GM12864 (cell line): ENCODE measurements around the gene CXorf51B.
"Not testable (repeated sequence)": the region's sequence is repeated elsewhere in the genome, so short reads cannot be mapped to it uniquely, and the experiment has no call there.

Experiments
- DNase-seq: peaks from one replicate; pipeline ENCODE4 v3.0.0-alpha.2; 2011; ENCODE audit warnings: low read depth
- H3K4me3 ChIP-seq: 2 replicates; pipeline ENCODE4 v1.5.1; 2011; ENCODE audit warnings: mild to moderate bottlenecking, low read depth, low read length, control low read depth
- TF ChIP-seq, protein P1 (sequence below): IDR thresholded peaks from 2 replicates; pipeline ENCODE4 v1.5.1; 2011; ENCODE audit warnings: low read depth, mild to moderate bottlenecking, moderate library complexity, low read length, control low read depth, inconsistent platforms; ENCODE audit errors: missing control alignments

CXorf51B gene

DNA sequence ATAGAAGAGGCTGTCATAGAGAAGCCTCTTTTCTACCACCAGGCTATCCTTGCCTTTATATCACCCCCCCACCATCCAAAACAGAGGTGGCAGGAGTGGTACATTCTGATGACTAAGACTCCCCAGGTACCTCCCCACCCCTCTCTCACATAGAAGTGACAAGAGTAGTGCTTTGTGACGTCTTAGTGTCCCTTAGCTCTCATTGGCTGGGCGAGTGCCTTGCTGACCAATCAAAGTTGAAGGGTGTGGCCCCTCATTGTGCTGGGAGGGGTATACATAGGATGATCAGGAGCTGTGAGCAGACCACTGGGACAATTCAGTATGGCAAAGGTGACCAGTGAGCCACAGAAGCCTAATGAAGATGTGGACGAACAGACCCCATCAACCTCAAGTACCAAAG lies at the start of gene CXorf51B:
CXorf51B (plus strand) TSS at position 301 of the 400 bp plus-strand sequence; CDS start at position 322, 21 bp downstream.
- not testable (repeated sequence) for DNase-seq, H3K4me3 ChIP-seq

DNA sequence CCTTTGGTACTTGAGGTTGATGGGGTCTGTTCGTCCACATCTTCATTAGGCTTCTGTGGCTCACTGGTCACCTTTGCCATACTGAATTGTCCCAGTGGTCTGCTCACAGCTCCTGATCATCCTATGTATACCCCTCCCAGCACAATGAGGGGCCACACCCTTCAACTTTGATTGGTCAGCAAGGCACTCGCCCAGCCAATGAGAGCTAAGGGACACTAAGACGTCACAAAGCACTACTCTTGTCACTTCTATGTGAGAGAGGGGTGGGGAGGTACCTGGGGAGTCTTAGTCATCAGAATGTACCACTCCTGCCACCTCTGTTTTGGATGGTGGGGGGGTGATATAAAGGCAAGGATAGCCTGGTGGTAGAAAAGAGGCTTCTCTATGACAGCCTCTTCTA lies 5.1 kb downstream of the CXorf51B start, which contains the start of gene CXorf51A:
CXorf51A (minus strand) TSS at position 101 of the 400 bp plus-strand sequence; CDS start at position 80, 21 bp downstream.
- DNase-seq, H3K4me3 ChIP-seq: not testable (repeated sequence)

DNA sequence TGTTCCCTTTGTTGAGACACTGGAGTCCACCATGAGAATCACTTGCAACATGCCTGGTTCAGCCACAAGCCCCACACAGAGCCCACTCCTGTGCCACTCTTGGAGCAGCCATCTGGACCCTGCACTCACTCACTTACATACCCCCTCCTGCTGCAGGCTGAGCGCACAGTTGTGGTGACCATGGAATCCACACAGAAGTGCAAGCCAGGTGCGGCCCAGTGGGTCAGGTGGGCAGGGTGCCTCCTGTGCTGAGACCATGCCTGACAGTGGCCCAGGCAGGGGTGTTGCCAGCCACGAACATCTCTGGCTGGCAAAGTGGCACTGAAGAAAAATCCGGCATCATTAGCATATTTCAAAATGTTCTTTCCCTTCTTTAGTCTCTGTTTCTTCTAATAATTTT lies 22.4 kb downstream of the CXorf51B start:
- TF ChIP-seq, protein P1, sequence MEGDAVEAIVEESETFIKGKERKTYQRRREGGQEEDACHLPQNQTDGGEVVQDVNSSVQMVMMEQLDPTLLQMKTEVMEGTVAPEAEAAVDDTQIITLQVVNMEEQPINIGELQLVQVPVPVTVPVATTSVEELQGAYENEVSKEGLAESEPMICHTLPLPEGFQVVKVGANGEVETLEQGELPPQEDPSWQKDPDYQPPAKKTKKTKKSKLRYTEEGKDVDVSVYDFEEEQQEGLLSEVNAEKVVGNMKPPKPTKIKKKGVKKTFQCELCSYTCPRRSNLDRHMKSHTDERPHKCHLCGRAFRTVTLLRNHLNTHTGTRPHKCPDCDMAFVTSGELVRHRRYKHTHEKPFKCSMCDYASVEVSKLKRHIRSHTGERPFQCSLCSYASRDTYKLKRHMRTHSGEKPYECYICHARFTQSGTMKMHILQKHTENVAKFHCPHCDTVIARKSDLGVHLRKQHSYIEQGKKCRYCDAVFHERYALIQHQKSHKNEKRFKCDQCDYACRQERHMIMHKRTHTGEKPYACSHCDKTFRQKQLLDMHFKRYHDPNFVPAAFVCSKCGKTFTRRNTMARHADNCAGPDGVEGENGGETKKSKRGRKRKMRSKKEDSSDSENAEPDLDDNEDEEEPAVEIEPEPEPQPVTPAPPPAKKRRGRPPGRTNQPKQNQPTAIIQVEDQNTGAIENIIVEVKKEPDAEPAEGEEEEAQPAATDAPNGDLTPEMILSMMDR, result no peak
- no peak overlapping the region for H3K4me3 ChIP-seq
- no peak for DNase-seq

DNA sequence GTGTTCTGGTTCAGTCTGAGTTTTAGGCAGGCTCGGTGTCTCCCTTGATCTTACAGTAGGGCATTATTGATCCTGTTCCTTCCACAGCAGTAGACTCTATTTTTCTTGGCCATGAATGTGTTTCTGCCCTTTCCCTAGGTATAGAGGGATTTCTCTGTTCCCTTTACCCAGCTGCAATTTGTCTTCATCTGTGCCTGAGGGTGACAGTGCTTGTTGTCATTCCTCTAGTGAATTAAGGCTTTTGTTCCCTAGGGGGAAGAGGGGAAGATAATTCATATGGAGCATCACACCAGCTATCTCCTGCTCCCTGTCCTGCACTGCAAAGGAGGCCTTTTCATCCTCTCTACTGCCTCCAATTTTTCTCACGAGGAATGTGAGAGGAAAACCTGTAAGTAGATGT lies 44.7 kb downstream of the CXorf51B start:
- H3K4me3 ChIP-seq, result no peak overlapping the region
- no peak for DNase-seq
- TF ChIP-seq, protein P1, result no peak
